ENCODE measurements around the gene ASNSD1.
"Not testable (repeated sequence)": the region's sequence is repeated elsewhere in the genome, so short reads cannot be mapped to it uniquely, and the experiment has no call there.

The ASNSD1 gene

DNA sequence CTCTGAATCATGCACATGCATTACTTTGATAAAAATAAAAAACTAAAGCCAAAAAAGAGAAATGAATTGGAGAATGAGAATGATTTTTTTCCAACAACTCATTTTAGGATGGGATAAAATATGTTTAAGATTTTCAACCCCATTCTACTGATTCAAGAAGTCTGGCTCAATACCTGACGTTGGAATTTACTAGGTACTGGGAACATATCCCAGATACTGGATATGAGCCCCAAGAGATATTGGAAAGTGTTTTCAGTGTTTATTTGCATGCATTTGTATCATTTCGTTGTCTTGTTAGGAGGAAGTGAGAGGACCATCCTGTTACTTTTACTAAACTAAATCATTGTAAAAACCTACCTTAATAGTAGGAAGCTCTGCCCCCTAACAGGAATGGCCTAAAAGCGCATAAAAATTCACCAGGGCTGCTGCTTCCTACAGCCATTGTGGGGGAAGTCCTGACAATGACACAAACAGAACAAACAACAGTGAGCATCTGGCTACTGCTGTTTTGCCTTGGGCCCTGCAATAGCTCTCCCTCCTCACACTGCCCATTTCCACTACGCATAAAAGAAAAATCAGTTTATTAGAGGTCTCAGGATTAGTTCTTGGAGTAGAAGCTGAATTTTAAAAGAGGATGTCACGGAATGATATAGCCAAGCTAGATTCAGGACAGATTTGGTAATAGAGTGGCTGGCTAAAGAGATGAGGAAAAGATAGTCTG lies 48.4 kb downstream of the ASNSD1 start:
- Histone ChIP-seq H3K27ac (no peak overlapping the region), H3K4me1 (ENCODE audit: low read depth, poor library complexity, severe bottlenecking) (no peaks in the 10 kb centered on the region), H3K27me3 (ENCODE audit: insufficient read depth, low read depth) (no peaks in the 10 kb centered on the region), H3K79me2 (ENCODE audit: insufficient read depth, low read depth) (no peaks in the 10 kb centered on the region), H3K36me3 (ENCODE audit: insufficient read depth) (no peaks in the 10 kb centered on the region), H3K4me3 (IDR thresholded peaks at IDR 0.05; ENCODE audit: insufficient read depth, low read depth, low read length) (no peak overlapping the region), H3K9ac (no peak overlapping the region), H3K4me2 (no peak overlapping the region), H2AFZ (ENCODE audit: low read depth) (no peak overlapping the region), H4K20me1 (ENCODE audit: insufficient read depth) (no peaks in the 10 kb centered on the region)
- no peak for TF ChIP-seq CTCF (conservative IDR thresholded peaks at IDR 0.05; ENCODE audit: low read depth, low read length)

DNA sequence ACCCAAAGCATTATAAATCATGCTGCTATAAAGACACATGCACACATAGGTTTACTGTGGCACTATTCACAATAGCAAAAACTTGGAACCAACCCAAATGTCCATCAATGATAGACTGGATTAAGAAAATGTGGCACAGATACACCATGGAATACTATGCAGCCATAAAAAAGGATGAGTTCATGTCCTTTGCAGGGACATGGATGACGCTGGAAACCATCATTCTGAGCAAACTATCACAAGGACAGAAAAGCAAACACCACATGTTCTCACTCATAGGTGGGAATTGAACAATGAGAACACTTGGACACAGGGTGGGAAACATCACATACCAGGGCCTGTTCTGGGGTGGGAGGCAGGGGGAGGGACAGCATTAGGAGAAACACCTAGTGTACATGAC lies 56.3 kb downstream of the ASNSD1 start:
- H3K79me2 ChIP-seq (ENCODE audit: insufficient read depth, low read depth); H4K20me1 ChIP-seq (ENCODE audit: insufficient read depth); H3K4me2 ChIP-seq; H3K27ac ChIP-seq; H3K4me3 ChIP-seq (IDR thresholded peaks at IDR 0.05; ENCODE audit: insufficient read depth, low read depth, low read length); H3K4me1 ChIP-seq (ENCODE audit: low read depth, poor library complexity, severe bottlenecking); H3K9ac ChIP-seq; H3K36me3 ChIP-seq (ENCODE audit: insufficient read depth); H3K27me3 ChIP-seq (ENCODE audit: insufficient read depth, low read depth); H2AFZ ChIP-seq (ENCODE audit: low read depth): not testable (repeated sequence)

DNA sequence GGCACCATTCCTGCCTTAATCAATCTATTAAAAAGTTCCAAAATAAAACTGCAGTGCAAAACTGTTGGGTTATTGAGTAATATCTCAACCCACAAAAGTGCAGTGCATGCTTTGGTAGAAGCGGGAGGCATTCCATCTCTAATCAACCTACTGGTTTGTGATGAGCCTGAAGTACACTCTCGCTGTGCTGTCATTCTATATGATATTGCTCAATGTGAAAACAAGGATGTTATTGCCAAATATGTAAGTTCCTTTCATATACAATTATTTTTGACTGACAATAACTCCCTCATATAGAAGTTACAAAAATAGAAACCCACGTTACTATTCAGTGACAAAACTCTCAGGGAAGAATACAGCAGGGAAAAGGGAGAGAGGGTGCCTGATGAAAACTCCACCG lies 58.3 kb downstream of the ASNSD1 start:
- Histone ChIP-seq H3K27me3 (ENCODE audit: insufficient read depth, low read depth) (no peaks in the 10 kb centered on the region), H3K4me1 (ENCODE audit: low read depth, poor library complexity, severe bottlenecking) (no peaks in the 10 kb centered on the region), H3K4me3 (IDR thresholded peaks at IDR 0.05; ENCODE audit: insufficient read depth, low read depth, low read length) (no peak overlapping the region), H3K79me2 (ENCODE audit: insufficient read depth, low read depth) (no peaks in the 10 kb centered on the region), H3K4me2 (no peak overlapping the region), H3K27ac (no peak overlapping the region), H4K20me1 (ENCODE audit: insufficient read depth) (no peaks in the 10 kb centered on the region), H2AFZ (ENCODE audit: low read depth) (no peak overlapping the region), H3K9ac (no peak overlapping the region), H3K36me3 (ENCODE audit: insufficient read depth) (no peaks in the 10 kb centered on the region)
- no peak for TF ChIP-seq CTCF (conservative IDR thresholded peaks at IDR 0.05; ENCODE audit: low read depth, low read length)

Data from KMS-11 (cell line).